ENCODE results near the gene IGF2. TPM values are rescaled to one million over a fixed set of nuclear protein-coding genes. Genes with fewer than 3 reads are reported as not detected.

Gene IGF2
- total and polyA plus RNA-seq, 10 of the 15 experiments (the other 5 are each of a cell fraction or from before 2014, with no cell fraction given), result 0.41 TPM; not detected in 9

DNA sequence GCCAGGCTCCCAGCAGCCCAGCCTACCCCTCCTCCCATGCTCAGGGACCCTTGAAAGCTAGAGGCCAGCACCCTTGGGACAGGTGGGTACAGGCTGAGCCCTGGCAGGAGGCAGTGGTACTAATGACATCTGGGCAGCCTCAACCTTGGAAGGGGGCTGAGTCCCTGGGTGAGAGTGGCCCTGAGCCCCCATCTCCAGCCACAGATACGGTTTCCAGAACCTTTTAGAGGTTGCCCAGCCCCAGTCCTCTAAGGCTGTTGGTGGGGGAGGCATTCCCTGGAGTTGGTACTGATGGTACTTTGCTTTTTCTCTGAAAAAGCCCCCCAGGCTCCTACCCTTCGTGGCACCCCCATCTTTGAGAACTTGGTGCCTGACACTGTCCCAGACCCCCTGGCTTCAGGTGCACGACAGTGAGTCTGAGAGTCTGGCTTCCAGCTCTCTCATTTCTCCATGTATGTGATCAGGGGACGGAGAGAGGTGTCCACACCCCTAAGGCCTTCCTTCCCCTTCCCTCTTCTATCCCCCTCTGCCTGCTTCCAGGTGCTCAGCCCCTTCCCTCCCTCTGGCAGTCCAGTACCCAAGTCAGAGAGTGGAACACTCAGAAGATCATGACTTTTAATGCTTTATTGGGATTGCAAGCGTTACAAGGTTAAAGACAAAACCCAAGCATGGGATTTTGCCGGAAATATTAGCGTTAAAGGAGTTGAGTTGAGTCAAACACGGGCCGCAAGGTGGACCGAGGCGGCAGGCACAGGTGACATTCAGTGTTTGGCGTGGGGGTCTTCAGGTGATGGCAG is 10.5 kb downstream of the IGF2 start (continued):
- TF ChIP-seq, protein P1, sequence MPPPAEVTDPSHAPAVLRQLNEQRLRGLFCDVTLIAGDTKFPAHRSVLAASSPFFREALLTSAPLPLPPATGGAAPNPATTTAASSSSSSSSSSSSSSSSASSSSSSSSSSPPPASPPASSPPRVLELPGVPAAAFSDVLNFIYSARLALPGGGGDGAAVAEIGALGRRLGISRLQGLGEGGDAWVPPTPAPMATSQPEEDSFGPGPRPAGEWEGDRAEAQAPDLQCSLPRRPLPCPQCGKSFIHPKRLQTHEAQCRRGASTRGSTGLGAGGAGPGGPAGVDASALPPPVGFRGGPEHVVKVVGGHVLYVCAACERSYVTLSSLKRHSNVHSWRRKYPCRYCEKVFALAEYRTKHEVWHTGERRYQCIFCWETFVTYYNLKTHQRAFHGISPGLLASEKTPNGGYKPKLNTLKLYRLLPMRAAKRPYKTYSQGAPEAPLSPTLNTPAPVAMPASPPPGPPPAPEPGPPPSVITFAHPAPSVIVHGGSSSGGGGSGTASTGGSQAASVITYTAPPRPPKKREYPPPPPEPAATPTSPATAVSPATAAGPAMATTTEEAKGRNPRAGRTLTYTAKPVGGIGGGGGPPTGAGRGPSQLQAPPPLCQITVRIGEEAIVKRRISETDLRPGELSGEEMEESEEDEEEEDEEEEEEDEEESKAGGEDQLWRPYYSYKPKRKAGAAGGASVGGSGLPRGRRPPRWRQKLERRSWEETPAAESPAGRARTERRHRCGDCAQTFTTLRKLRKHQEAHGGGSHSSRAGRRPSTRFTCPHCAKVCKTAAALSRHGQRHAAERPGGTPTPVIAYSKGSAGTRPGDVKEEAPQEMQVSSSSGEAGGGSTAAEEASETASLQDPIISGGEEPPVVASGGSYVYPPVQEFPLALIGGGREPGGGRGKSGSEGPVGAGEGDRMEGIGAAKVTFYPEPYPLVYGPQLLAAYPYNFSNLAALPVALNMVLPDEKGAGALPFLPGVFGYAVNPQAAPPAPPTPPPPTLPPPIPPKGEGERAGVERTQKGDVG (CRISPR knock-in tag; IDR thresholded peaks at IDR 0.05), result no peak
- TF ChIP-seq CEBPB (IDR thresholded peaks at IDR 0.05; ENCODE audit: borderline replicate concordance in 1 of 2, low read depth in 2 of 2, low read length in 2 of 2) (no peak), NFYA (IDR thresholded peaks at IDR 0.05; ENCODE audit: borderline replicate concordance, low read depth, low read length) (no peak), CEBPZ (IDR thresholded peaks at IDR 0.05; ENCODE audit: low read depth, low read length) (no peak), KAT2A (conservative IDR thresholded peaks at IDR 0.05; ENCODE audit: control insufficient read depth, low read depth, low read length) (no peak), NR2C1 (IDR thresholded peaks at IDR 0.05) (no peak), BMI1 (IDR thresholded peaks at IDR 0.05; ENCODE audit: borderline replicate concordance) (no peak), CBX5 (IDR thresholded peaks at IDR 0.05; ENCODE audit: low read depth) (no peak)

Measured in GM12878 (cell line).